ENCODE measurements around the gene ZFPM1.
A peak's percentile ranks its signal among the peaks of the same experiment; 100 is the strongest.

ZFPM1 gene

DNA sequence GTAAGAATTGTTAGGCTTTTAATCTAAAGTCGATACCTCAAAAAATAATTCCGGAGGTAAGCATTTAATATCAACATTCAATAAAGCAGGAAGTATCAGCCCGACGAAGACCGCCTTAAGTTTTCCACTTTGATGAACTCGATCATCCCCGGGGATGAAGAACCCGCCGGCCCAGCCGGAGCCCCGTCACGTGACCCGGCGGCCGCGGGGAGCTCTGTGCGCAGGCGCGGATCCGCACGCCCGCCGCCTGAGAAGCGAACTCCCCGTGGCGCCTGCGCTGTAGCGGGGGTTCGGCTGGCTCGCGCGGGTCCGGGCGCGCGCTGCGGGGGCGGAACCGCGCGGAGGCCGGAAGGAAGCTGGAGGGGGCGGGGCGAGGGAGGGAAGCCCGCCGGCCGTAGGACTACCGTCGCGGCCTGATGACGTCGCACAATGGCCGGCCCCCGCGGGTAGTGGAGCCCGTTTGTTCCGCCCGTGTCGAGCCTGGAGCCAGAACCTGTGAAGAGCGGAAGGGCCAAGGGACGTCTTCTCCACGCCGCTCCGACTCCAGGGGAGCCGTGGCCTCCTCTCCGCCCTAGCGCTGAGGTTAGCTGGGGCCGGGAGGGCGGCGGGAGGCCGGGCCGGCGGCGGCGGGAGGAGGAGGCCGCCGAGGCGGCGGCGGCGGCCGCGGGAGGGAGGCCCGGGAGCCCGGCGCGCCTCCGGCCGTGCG is 117.1 kb downstream of the ZFPM1 start, which contains the start of gene ZC3H18:
Gene ZC3H18, plus strand, starts transcription at position 419 of the 706 bp plus-strand sequence. CDS start 6,721 bp downstream, outside the sequence.
- DNase-seq (ENCODE audit: low read depth) = peak; percentile 80
- peak within 1 kb of the TSS; percentile 98 for H3K4me3 ChIP-seq (ENCODE audit: low read depth, low read length)

DNA sequence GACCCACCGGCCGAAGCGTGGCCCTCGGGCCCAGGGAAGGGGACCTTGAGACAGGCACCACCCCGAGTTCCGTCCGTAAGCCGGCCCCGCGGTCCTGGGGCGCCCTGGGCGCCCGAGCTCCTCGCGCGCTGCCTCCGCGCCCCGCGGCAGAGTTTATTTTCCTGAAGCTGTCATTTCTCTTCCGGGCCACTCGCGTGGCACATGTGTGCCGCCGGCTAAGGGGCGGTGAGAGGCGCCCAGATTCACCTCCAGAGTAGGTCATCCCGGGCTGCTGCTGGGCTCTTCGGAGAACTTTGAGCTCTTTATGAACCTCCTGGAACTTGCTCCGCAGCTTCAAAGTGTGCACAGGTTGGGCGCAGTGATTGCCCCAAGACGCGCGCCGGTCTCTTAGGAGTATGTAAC is 117.6 kb downstream of the ZFPM1 start:
- no peak for DNase-seq (ENCODE audit: low read depth)
- peak overlapping the region; percentile 98 for H3K4me3 ChIP-seq (ENCODE audit: low read depth, low read length)

DNA sequence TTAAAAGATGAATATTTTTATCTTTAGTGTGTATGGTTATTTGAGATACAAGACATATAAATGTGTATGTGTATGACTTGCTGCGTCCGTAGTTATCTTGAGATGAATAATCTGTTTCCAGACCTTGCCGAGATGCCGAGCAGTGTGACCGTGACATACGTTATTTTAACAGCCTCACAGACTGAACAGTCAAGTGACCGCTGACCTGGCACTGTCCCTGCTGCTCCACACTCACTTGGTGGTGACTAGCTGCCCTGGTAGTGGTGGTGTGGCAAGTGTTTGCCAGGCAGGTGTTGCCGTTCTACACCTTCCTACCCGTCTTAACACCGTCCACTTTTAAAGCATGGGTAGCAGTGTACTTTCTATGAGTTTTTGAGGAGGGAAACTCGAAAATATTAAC is 122.2 kb downstream of the ZFPM1 start:
- no peak for DNase-seq (ENCODE audit: low read depth)

DNA sequence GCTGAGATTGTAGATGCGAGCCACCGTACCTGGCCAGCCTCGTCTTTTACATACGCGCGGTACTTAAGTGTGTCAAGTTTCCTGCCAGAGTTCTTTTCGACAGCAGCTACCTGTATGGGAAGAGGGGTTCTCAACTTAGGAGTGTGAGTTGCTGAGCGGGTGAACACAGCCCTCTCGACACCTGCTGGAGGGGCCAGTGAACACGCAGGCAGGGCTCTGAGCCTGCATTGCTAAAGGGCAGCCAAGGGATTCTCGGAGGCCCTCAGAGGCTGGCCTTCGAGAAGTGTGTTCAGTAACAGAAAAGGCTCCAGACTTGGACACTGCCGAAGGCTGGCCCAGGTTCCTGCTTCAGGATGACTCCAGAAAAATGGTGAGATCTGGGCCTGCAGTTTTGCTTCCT is 123.2 kb downstream of the ZFPM1 start:
- no peak for DNase-seq (ENCODE audit: low read depth)
- H3K4me3 ChIP-seq (ENCODE audit: low read depth, low read length) = no peak overlapping the region

More for the DNA sequence above, 122.2 kb downstream of the ZFPM1 start:
- H3K4me3 ChIP-seq (ENCODE audit: low read depth, low read length) = no peak overlapping the region

DNA sequence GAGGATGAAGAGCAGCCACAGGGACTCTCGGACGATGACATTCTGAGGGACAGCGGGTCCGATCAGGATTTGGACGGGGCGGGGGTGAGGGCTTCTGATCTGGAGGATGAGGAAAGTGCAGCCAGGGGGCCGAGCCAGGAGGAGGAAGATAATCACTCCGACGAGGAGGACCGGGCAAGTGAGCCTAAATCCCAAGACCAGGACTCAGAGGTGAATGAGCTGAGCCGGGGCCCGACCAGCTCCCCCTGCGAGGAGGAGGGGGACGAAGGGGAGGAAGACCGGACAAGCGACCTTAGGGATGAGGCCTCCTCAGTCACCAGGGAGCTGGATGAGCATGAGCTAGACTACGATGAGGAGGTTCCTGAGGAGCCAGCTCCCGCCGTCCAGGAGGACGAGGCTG is 124.1 kb downstream of the ZFPM1 start:
- no peak for DNase-seq (ENCODE audit: low read depth)
- H3K4me3 ChIP-seq (ENCODE audit: low read depth, low read length) = no peak overlapping the region

DNA sequence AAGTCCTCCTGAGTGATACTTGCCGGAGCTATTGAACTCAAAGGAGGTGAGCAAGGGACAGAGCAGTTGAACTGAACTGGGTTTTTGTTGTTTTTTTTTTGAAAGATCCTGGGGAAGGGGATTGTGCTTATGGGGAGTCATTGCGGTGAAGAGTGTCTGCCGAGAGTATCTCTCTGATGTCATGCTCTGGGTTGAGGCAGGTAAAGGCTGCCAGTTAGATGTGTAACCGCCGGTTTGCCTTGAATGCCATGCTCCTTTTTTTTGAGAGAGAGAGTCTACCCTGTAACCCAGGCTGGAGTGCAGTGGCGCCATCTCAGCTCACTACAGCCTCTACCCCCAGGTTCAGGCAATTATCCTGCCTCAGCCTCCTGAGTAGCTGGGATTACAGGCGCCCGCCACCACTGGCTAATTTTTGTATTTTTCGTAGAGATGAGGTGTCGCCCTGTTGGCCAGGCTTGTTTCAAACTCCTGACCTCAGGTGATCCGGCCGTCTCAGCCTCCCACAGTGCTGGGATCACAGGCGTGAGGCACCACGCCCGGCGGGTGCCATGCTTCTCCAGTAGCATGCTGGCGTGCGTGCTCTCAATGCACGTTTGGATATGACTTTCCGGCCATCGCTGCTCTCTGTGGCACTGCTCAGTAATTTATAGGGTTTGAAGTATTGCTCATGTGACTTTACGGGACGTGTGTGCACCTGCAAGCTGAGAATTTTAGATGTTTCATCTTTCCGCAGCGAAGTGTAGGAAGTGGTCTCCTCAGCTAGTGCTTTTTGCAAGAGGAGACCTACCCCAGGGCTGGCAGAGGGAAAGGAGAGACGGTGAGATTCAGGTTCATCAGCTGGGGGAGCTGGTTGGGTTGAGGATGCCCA is 125.6 kb downstream of the ZFPM1 start:
- no peak for DNase-seq (ENCODE audit: low read depth)
- H3K4me3 ChIP-seq (ENCODE audit: low read depth, low read length) = no peak overlapping the region

DNA sequence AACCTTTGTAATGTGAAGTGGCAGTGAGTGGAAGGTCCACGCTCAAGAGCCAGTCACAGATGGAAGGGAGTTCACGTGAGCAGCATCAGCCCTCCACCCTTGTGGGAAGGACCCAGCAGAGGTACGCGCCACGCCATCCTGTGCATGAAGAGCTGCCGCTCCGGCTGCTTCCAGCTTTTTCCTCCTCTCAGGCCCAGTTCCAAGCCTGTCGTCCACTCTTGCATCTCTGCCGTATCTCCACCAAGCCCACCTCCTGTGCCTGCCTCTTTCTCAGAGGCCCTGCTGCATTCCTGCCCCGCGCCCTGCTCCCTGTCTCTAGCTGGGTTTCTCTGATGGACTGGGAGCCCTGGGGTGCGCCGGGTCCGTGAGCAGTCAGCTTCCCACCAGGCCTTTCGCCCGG is 127.3 kb downstream of the ZFPM1 start:
- no peak overlapping the region for H3K4me3 ChIP-seq (ENCODE audit: low read depth, low read length)
- no peak for DNase-seq (ENCODE audit: low read depth)

DNA sequence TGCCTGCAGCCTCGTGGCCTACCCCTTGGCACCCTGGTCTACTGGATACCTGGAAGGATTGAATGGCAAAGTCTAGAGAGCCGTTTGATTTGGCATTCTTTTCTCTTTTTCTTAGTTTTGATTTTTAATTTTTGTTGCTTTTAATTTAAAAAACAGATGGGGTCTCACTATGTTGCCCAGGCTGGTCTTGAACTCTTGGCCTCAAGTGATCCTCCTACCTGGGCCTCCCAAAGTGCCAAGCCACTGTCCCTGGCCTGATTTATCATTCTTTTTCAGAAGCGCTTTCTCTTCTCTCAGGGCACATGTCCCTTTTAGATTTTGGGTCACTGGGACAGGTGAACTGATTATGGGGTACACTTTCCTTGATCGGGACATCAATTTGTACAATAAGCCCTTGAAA is 128.0 kb downstream of the ZFPM1 start:
- no peak for DNase-seq (ENCODE audit: low read depth)
- no peak overlapping the region for H3K4me3 ChIP-seq (ENCODE audit: low read depth, low read length)

DNA sequence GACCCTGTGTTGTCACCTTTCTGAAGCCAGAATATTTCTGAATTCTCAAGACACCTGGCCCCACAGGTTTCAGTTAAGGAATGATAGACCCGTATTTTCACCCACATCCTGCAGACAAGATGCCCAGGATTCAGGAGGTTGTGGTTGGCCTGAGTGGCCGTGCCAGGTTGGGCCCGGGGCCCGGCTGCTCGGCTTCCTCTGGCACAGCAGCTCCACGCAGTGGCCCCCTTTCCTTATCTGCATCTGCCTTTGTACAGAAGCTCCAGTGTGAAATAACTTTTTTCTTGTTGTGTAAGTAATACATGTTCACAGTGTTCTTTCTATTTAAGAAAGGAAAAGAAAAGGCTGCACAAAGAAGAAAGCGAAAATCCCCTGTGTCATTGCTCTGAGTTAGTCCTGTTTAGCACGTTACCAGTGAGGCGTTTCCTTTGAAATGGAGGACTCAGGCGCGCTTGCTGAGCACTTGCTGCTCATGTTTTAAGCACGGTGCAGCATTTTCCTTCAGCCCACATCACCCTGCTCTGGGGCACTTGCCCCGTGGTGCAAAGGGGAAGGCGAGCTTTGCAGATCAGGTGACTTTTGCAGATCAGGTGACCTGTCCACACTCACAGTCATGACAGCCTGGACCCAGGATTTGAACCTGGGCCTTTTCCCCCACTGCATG is 130.0 kb downstream of the ZFPM1 start:
- no peak overlapping the region for H3K4me3 ChIP-seq (ENCODE audit: low read depth, low read length)
- DNase-seq (ENCODE audit: low read depth) = no peak

DNA sequence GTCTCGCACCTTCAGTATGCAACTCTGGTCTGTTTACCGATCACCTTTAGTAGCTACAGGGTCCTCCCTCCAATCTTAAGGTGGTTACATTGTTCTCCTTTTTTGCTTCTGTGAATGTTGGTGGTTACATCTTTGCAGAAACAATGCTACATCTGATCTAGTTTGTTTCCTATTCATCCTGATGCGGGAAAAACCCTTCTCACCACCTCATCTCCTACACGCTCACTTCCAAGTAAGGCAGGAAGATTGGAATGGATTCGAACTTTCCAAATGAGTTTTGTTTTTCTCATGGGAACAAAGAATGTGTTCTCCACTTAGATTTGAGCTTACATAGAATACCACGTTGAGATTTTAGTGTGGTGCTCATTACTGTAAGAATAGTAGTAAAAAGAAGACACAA is 131.6 kb downstream of the ZFPM1 start:
- H3K4me3 ChIP-seq (ENCODE audit: low read depth, low read length) = no peak overlapping the region
- DNase-seq (ENCODE audit: low read depth) = no peak

DNA sequence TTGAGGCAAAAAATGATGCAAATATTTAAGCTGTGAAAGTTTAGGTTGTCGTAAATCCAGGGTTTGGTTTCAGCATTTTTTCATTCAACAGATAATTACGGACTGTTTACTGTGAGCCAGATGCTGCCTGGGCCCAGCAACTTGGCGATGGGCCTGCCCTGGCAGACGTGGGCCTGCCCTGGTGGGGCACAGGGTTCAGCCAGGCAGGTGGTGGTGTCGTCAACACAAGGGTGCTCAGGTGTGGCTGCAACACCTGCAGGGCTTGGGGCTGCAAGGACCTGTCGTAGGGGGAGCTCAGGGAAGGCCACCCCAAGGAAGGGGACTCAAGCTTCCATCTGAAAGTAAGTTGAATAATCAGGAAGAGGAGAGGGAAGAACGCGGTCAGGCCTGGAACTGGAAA is 132.2 kb downstream of the ZFPM1 start:
- no peak for DNase-seq (ENCODE audit: low read depth)
- no peak overlapping the region for H3K4me3 ChIP-seq (ENCODE audit: low read depth, low read length)

DNA sequence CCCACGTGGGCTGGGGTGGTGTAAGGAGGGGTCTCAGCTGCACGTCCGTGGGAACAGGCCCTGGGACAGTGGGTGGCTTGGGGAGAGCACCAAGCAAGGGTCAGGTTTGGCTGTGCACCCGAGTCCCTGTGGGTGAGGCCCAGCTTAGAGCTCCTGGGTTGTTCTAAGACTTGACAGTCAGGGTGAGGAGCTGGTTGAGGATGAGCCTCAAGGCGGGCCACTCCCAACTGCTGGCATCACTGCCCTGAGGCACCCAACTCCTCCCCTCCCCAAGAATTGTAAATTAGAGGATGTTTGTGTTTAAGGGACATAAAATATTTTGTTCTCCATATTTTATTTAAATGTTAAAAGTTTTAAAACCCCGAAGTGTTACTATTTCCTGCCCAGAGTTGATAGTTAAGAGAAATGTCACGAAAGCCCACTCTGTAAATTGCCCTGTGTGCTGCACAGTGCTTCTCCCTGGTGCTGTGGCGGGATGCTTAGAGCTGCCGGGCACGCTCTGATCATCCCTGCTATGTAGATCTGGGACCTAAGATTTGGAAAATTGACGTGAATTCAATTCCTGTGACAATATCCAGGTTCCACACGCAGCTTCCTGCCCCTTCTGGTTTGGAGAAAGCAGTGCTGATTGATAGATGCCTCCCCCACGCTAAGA is 133.0 kb downstream of the ZFPM1 start:
- DNase-seq (ENCODE audit: low read depth) = no peak
- H3K4me3 ChIP-seq (ENCODE audit: low read depth, low read length) = no peak overlapping the region
